ENCODE data around the gene EPS15. TPM values are rescaled to one million over a fixed set of nuclear protein-coding genes. Genes with fewer than 3 reads are reported as not detected.

The EPS15 gene
- total and polyA plus RNA-seq, 10 of the 15 experiments (the other 5 are each of a cell fraction or from before 2014, with no cell fraction given): 24.7 to 87.8 (median 56.3) TPM

GRCh38 chr1:51341876-51342496 is 177.1 kb downstream of the EPS15 start (continued):
- TF ChIP-seq NKRF (conservative IDR thresholded peaks at IDR 0.05) (no peak), EGR1 (IDR thresholded peaks at IDR 0.05; ENCODE audit: borderline replicate concordance in 1 of 2, low read depth in 2 of 2, low read length in 2 of 2) (no peak), SMAD1 (IDR thresholded peaks at IDR 0.05; ENCODE audit: low read depth, partially characterized antibody) (no peak), SP1 (IDR thresholded peaks at IDR 0.05; ENCODE audit: low read depth, low read length) (no peak), GABPA (IDR thresholded peaks at IDR 0.05; ENCODE audit: low read depth) (no peak), ZNF384 (IDR thresholded peaks at IDR 0.05; ENCODE audit: borderline replicate concordance, low read depth, low read length) (no peak), LARP7 (IDR thresholded peaks at IDR 0.05) (no peak), MTA2 (IDR thresholded peaks at IDR 0.05; ENCODE audit: low read depth) (no peak), SPI1 (IDR thresholded peaks at IDR 0.05; ENCODE audit: borderline replicate concordance, insufficient read depth, low read depth, low read length) (peak; percentile 51; the same call in 1 of the 2 replicates), ATF7 (IDR thresholded peaks at IDR 0.05; ENCODE audit: low read depth) (no peak; the same call in 1 of the 2 replicates), SUZ12 (IDR thresholded peaks at IDR 0.05; ENCODE audit: unreplicated experiment) (no peak), ZZZ3 (IDR thresholded peaks at IDR 0.05; ENCODE audit: control insufficient read depth, insufficient read length, low read depth) (no peak), ATF2 (IDR thresholded peaks at IDR 0.05; ENCODE audit: low read length) (no peak; the same call in 1 of the 2 replicates), CHD2 (IDR thresholded peaks at IDR 0.05; ENCODE audit: borderline replicate concordance, low read depth, low read length) (no peak), USF2 (IDR thresholded peaks at IDR 0.05; ENCODE audit: borderline replicate concordance, low read depth, low read length) (no peak), KAT2A (conservative IDR thresholded peaks at IDR 0.05; ENCODE audit: control insufficient read depth, low read depth, low read length) (no peak), MXI1 (IDR thresholded peaks at IDR 0.05; ENCODE audit: low read depth, low read length) (no peak), ZNF687 (IDR thresholded peaks at IDR 0.05) (no peak), NFYB (IDR thresholded peaks at IDR 0.05; ENCODE audit: insufficient read depth, low read depth, low read length) (no peak), FOXM1 (IDR thresholded peaks at IDR 0.05; ENCODE audit: low read depth, low read length) (no peak), IKZF2 (IDR thresholded peaks at IDR 0.05) (0 out of 4 replicates have a peak, but pooled peaks of 1 of the 2 experiments have one; percentile 14), RUNX3 (IDR thresholded peaks at IDR 0.05; ENCODE audit: low read length) (peak; percentile 45; the same call in 1 of the 2 replicates), RCOR1 (conservative IDR thresholded peaks at IDR 0.05; ENCODE audit: low read depth, low read length) (no peak)
